Body of pancreas (tissue), 4 donors: Measurements from ENCODE around the gene ZBTB20.

Experiments used
- CTCF ChIP-seq, 7 experiments: fragments of 450-650 bp in 4 of 7; fragments of 200-600 bp in 3 of 7; sonication (generic) in 3 of 7; IDR thresholded peaks; one replicate each; pipeline ENCODE4 v1.5.1; 2016 to 2019; ENCODE audit warnings: antibody characterized with exemption in 7 of 7
- POLR2A ChIP-seq, 3 donors: fragments of 450-650 bp; IDR thresholded peaks; one replicate each; pipeline ENCODE4 v1.6.1; 2016; ENCODE audit warnings: antibody characterized with exemption in 3 of 3, mild to moderate bottlenecking in 2 of 3

GRCh38 chr3:114333923-114334240 lies 813.2 kb downstream of the ZBTB20 start:
- TF ChIP-seq CTCF (IDR thresholded peaks at IDR 0.05) (no peak), POLR2A (IDR thresholded peaks at IDR 0.05) (no peak)
